ENCODE measurements around the gene IL1R1.
A peak's percentile ranks its signal among the peaks of the same experiment; 100 is the strongest.

The IL1R1 gene

GRCh38 chr2:102140377-102140776 lies 2.2 kb upstream of the IL1R1 start:
- DNase-seq (ENCODE audit: low read depth), result peak; percentile 87

GRCh38 chr2:102141011-102141943 lies 1.3 kb upstream of the IL1R1 start:
- peak; percentile 95 for DNase-seq (ENCODE audit: low read depth)

DNA sequence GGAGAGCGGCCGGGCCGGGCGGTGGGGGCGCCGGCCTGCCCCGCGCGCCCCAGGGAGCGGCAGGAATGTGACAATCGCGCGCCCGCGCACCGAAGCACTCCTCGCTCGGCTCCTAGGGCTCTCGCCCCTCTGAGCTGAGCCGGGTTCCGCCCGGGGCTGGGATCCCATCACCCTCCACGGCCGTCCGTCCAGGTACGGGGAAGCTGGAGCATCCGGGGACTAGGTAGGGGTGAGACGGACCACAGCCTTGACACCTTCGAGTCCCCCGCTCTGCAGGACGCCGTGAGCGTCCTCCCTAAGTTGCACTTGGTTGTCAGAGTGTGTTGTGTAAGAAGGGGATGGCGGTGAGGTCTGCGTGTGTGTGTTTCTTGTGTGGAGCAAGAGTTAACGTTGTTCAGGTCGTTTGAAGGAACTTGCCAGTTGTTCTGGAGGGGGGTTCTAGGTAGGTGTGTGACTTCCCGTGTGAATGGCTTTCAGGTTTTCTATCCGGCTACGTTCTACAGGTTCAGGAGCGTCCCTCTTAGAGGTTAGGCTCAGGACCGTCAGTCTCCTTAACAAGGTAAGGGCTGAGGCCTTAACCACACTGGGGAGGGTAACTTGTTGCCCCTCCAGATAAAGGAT lies 393 bp downstream of the IL1R1 start:
- DNase-seq (ENCODE audit: low read depth), result peak; percentile 74

GRCh38 chr2:102143450-102143985 lies 972 bp downstream of the IL1R1 start:
- DNase-seq (ENCODE audit: low read depth), result peak; percentile 74

DNA sequence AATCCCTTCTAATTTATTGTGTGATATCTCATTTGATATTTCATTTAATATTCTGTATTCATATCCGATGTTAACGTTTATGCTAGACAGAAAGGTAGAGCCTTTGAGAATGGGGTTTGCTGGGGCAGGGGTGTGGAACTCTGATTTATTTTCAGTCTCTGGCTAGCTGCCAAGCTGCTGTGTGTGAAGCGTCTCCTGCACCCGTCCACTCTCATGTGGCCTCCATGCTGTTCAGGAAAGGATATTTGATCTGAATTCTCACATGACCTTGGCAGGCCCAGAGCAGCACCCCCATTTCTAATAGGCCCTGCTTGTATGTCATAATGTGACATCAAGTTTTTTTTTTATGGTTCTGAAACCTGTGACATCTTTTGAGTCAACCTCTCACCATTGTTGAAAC lies 1.6 kb downstream of the IL1R1 start:
- peak; percentile 66 for DNase-seq (ENCODE audit: low read depth)

DNA sequence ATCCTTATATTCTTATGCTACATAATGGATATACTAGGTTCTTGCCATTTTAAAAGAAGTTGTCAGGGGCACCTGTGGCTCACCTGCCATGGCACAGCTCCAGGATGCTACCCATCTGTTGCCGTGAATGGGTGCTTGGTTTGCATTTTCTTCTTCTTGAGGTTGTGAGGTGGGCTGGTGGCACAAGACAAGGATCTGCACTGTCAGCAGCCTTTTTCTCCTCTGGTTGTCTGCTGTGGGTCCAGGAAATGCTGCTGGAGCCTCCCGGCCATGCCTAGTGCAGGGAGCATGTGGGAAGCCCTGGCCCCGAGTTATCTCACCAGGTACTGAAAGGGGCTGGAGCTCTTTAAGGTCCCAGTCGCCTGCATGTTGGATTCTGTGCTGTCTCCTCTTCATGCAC lies 2.6 kb downstream of the IL1R1 start:
- DNase-seq (ENCODE audit: low read depth), result no peak

DNA sequence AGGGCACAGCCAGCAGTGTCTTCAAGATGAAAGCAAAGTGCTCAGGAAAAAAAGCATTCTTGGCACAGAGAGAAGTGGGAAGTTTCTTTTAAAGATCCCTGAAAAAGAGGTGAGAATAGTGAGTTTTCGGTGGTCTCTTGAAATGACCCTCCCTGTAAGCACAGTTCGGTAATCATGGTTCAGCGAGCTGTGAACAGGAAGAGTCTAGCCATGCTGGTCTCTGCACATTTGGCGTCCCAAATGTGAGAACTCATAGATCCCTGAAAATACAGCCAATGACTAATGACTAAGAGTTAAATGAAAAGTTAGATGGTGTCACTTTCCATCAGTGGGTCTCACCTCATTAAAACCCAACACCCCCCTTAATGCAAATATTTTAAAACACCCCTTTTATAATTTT lies 3.4 kb downstream of the IL1R1 start:
- no peak for DNase-seq (ENCODE audit: low read depth)

DNA sequence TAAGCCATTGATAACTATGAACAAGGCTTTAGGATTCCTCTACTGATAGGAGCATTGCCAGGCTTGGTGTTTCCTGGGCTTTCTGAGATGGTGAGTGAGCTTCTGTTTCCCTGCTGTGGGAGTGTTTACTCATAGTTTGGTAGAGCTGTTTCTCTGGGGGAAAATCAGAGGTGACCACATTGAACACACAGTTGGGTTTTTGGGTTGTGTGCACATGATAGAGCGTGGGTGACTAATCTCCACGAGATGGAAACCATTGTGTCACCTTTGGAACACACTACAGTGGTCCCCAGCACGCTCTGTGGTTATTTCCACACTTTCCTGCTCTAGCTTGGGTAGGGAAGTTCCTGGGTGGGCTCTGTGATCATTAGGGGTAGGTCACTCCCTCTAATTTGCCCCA lies 5.4 kb downstream of the IL1R1 start:
- DNase-seq (ENCODE audit: low read depth), result peak; percentile 89

- no peak for DNase-seq (ENCODE audit: low read depth)
Measured at GRCh38 chr2:102149243-102149642, 6.7 kb downstream of the IL1R1 start.

DNA sequence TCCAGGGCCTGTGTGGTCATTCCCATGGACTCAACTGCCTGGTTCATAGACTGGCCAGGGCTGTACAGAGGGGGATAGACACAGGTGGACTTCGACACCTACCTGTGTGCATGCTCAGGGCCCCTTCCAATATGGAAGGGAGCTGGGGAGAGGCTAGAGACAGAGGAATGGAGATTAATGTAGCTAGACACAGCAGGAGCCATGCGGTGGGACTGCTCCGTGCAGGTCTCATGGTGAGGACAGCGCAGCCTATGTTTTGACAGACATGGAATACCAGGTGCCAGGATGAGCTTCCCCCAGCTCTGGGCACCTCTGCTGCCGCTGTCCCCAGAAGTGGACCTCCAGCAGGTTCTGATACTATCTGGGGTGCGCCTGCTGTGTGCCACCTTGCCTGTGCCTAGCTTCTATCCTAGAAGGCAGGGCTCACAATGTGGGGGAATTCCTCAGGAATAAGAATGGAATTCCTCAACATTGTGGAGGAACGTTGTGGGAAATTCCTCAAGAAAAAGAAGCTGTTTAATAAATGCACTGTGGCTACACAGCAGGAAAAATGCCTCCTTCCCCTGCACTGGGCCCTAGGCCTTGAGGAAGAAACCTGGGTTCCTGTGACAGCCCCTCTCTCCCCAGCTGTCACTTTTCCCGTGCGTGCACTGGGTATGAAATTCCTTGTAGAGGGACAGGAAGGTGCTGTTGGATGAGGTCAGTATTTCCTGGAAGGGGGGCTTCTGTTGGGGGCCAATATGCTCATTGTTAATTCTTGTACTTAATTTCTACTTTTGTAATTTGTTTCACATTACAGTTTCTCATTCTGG lies 7.3 kb downstream of the IL1R1 start:
- no peak for DNase-seq (ENCODE audit: low read depth)

GRCh38 chr2:102154364-102154763 lies 11.8 kb downstream of the IL1R1 start:
- DNase-seq (ENCODE audit: low read depth), result no peak

- DNase-seq (ENCODE audit: low read depth), result no peak
Measured at GRCh38 chr2:102154946-102155702, 12.6 kb downstream of the IL1R1 start.

DNA sequence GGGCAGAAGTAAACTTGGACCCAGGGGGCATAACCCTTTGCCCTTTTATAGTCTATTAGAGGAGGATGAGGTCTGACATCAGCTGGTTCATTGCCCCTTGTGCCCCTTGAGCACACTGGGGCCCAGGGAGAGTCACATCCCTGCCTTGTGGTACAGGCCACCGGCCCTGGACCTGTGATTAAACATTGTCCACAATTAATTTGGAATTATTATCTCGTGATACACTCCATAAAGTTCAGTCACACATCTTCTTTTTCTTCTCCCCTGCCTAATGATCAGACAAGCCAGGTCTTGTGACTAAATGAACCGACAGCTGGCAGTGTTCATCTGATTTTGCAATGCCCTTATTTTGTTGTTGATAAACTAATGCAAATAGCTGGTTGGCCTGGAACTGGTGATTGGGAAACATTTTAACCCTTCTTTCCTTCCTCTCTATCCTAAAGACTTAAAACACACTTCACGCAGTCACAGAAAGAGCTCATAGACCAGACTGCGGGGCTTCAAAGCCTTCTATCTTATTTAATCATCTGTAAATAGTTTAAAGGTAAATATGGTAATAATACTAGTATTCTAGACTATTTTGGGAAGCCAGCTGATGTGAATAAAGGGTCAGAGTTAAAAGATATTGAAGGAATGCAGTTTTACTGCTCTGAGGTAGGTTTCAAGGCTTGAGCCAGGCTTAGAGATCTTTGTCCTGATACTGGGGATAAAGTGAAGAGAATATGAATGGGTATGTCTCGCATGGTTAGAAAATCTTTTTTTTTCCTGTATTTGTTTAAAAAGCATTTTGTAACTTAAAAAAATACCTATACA lies 13.4 kb downstream of the IL1R1 start:
- peak; percentile 94 for DNase-seq (ENCODE audit: low read depth)

GRCh38 chr2:102158011-102158755 lies 15.6 kb downstream of the IL1R1 start:
- no peak for DNase-seq (ENCODE audit: low read depth)

GRCh38 chr2:102159295-102159694 lies 16.7 kb downstream of the IL1R1 start:
- DNase-seq (ENCODE audit: low read depth), result peak; percentile 75

DNA sequence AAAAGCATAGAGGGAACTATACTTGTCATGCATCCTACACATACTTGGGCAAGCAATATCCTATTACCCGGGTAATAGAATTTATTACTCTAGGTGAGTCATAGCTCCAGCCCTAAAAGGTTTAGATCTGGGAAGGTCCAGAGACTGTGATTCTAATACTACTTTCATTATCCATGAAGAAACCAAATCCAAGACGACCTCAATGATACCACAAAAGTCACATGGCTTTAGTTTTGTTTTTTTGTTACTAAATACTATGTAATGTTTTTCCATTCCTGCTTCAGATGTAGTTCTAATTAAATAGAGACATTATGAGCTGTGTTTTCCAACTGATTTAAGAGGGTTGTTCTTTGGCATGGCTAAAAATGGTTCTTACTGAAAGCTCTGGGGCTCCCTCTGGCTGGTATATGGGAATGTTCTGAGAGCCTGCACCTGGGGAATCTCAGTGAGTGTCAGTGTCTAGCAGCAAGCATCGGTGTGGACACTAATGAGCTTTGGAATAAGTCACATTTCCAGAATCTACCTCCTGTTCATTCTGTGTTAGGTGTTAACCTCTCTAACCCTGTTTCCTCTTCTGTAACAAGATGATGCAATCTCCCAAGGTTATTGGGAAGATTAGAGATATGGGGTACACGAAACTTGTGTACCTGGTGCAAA lies 23.8 kb downstream of the IL1R1 start:
- DNase-seq (ENCODE audit: low read depth), result peak; percentile 70

DNA sequence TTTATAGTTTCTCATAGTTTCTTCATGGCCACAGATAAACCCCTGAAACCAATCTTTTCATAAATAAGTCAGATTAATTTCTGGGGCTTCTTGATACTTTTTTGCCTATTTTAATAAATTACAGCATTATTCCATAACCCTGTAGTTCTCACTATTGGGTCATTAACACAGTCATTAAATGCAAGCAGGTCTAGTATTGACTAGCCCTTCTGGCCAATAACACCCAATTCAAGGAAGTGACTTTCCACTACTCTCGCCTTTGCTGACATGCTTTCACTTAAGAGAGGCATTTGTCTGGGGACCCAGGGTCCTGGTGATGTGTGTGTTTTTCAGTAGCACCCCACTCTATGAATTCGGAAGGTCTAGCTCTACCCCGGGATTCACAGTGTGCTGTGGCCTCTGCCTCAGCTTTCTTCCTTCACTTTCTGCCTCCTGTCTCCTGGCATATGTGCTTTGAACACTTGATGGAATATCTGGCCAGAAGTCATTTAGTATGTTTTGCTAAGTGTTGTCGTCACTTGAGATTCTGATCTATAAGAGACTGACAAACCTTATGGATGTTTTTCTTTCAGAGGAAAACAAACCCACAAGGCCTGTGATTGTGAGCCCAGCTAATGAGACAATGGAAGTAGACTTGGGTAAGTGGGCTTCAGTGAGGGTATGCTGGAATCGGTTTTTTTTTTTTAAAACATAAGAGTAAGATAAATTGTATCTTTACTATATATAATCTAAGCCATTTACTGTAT lies 25.7 kb downstream of the IL1R1 start:
- no peak for DNase-seq (ENCODE audit: low read depth)

GRCh38 chr2:102171946-102172345 lies 29.4 kb downstream of the IL1R1 start:
- DNase-seq (ENCODE audit: low read depth), result no peak

DNA sequence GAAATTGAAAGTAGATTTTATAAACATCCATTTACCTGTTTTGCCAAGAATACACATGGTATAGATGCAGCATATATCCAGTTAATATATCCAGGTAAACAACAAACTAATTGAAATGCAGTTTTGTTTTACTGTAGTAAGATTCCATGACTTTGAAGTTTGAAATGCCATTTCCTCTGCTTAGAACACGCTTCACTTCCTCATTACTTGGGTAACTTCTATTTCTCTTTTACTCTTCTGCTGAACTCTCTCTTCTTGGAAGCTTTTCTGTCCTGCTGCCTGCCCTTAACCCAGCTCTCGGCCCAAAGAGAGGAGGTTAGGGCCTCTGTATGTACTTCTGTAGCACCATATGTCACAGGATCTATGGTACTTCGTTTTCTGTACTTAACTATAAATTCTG lies 30.2 kb downstream of the IL1R1 start:
- DNase-seq (ENCODE audit: low read depth), result no peak

All from amniotic epithelial cell (primary cell).